ENCODE data around the gene ZNF81.
"Not testable (repeated sequence)": the region's sequence is repeated elsewhere in the genome, so short reads cannot be mapped to it uniquely, and the experiment has no call there.

The ZNF81 gene

GRCh38 chrX:47936224-47936939, 99.7 kb downstream of the ZNF81 start:
- DNase-seq (ENCODE audit: low read depth), result no peak

GRCh38 chrX:47936940-47937317, 100.2 kb downstream of the ZNF81 start:
- no peak for DNase-seq (ENCODE audit: low read depth)

GRCh38 chrX:47940448-47940847, 103.7 kb downstream of the ZNF81 start:
- DNase-seq (ENCODE audit: low read depth), result no peak

- DNase-seq (ENCODE audit: low read depth), result no peak
These were observed 104.7 kb downstream of the ZNF81 start for GRCh38 chrX:47941423-47941822.

- DNase-seq (ENCODE audit: low read depth), result not testable (repeated sequence)
These were observed 118.6 kb downstream of the ZNF81 start for GRCh38 chrX:47955295-47955694.

- DNase-seq (ENCODE audit: low read depth), result no peak
These were observed 119.3 kb downstream of the ZNF81 start for GRCh38 chrX:47956016-47956415.

- DNase-seq (ENCODE audit: low read depth), result not testable (repeated sequence)
These were observed 121.5 kb downstream of the ZNF81 start for GRCh38 chrX:47958206-47958605.

- no peak for DNase-seq (ENCODE audit: low read depth)
These were observed 122.2 kb downstream of the ZNF81 start for GRCh38 chrX:47958761-47959342.

- DNase-seq (ENCODE audit: low read depth), result no peak
These were observed 123.7 kb downstream of the ZNF81 start for GRCh38 chrX:47960406-47960805.

GRCh38 chrX:47961830-47962229, 125.1 kb downstream of the ZNF81 start:
- DNase-seq (ENCODE audit: low read depth), result not testable (repeated sequence)

- DNase-seq (ENCODE audit: low read depth), result not testable (repeated sequence)
These were observed 128.8 kb downstream of the ZNF81 start for GRCh38 chrX:47965526-47965925.
